Measurements from ENCODE around the gene NGRN.

DNA sequence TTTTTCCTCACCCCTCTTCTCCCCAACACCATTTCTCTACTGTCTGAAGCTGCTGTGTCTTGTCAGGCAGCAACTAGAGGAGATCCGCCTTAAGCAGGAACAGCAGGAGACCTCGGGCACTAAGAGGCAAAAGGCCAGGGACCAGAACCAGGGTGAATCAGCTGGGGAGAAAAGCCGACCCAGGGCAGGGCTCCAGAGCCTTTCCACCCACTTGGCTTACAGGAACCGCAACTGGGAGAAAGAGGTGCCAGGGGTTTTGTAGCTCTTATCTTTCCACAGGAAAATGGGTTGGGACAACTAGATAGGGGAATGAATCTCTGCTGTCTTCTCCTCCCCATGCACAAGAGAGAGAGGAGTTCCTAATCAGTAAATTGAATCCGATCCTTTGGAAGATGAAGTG lies 3.0 kb upstream of the NGRN start:
- TF ChIP-seq, protein P1, sequence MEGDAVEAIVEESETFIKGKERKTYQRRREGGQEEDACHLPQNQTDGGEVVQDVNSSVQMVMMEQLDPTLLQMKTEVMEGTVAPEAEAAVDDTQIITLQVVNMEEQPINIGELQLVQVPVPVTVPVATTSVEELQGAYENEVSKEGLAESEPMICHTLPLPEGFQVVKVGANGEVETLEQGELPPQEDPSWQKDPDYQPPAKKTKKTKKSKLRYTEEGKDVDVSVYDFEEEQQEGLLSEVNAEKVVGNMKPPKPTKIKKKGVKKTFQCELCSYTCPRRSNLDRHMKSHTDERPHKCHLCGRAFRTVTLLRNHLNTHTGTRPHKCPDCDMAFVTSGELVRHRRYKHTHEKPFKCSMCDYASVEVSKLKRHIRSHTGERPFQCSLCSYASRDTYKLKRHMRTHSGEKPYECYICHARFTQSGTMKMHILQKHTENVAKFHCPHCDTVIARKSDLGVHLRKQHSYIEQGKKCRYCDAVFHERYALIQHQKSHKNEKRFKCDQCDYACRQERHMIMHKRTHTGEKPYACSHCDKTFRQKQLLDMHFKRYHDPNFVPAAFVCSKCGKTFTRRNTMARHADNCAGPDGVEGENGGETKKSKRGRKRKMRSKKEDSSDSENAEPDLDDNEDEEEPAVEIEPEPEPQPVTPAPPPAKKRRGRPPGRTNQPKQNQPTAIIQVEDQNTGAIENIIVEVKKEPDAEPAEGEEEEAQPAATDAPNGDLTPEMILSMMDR (IDR thresholded peaks at IDR 0.05), result no peak
- TF ChIP-seq POLR2A (IDR thresholded peaks at IDR 0.05), result no peak

Measured in right lobe of liver (tissue), 4 donors.